Omental fat pad (tissue), 4 donors: ENCODE data around the gene UBE2Q2. TPM values are rescaled to one million over a fixed set of nuclear protein-coding genes. Genes with fewer than 3 reads are reported as not detected.

ENCODE experiments used
- ATAC-seq: fragments of 150-250 bp; one replicate; pipeline ENCODE4 v1.9.1; 2016; ENCODE audit warnings: mild to moderate bottlenecking, moderate library complexity; ENCODE audit not compliant: low FRiP score
- DNase-seq: peaks from one replicate; pipeline ENCODE4 v3.0.0-alpha.2; 2019; ENCODE audit warnings: low spot score
- CTCF ChIP-seq, 3 donors: fragments of 450-650 bp; IDR thresholded peaks; one replicate each; pipeline ENCODE4 v1.5.1; 2016 to 2017; ENCODE audit warnings: antibody characterized with exemption in 3 of 3, mild to moderate bottlenecking in 3 of 3, moderate library complexity in 2 of 3
- total RNA-seq, 4 donors: library from RNA; depleted of rRNA; stranded (reverse); fragments of >200 nt; gene quantifications; one replicate each; pipeline ENCODE4 v1.1.0, GENCODE V29; 2016

Gene UBE2Q2
- total RNA-seq, 4 donors from 2014 or later, result 27.8 to 54.1 (median 47.2) TPM

DNA sequence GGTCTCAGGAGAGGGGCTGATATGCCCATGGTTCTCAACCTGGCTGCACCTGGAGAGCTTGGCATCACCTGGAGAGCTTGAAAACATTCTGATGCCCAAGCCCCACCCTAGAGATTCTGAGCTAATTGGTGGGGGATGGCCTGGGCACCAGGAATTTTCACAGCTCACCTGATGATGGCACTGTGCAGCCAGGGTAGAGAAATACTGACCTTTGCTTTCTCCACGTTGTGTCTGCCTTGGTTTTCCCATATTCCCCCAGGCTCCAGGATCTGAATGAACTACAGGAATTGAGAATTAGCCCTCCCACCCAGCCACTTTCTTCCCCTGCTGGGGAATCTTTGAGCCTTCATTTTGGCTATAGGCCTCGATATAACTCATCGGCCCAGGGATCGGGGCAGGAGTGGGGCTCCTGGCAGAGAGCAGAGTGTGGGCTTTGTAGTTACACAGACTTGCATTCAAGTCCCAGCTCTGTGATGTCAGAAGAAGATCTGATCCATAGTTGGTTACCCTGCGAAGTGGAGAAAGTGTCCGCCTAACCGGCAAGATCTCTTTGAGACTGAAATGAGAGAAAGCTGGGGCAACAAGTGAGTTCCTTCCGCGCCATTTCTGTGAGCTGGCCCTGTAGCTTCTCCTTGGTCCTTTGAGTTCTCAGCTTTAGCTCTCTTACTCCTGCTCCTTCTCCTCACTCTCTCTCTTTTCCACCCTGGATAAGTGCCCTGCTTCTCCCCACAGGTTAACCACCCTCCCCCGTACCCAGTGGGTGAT, 33.1 kb upstream of the UBE2Q2 start:
- ATAC-seq, result no peak
- TF ChIP-seq CTCF (IDR thresholded peaks at IDR 0.05), result no peak
- no peak for DNase-seq

GRCh38 chr15:75810874-75811498, 32.3 kb upstream of the UBE2Q2 start:
- no peak for TF ChIP-seq CTCF (IDR thresholded peaks at IDR 0.05)
- ATAC-seq, result no peak
- DNase-seq, result no peak

- ATAC-seq, result no peak
- no peak for TF ChIP-seq CTCF (IDR thresholded peaks at IDR 0.05)
- no peak for DNase-seq
These were observed 31.6 kb upstream of the UBE2Q2 start for GRCh38 chr15:75811626-75812025.

DNA sequence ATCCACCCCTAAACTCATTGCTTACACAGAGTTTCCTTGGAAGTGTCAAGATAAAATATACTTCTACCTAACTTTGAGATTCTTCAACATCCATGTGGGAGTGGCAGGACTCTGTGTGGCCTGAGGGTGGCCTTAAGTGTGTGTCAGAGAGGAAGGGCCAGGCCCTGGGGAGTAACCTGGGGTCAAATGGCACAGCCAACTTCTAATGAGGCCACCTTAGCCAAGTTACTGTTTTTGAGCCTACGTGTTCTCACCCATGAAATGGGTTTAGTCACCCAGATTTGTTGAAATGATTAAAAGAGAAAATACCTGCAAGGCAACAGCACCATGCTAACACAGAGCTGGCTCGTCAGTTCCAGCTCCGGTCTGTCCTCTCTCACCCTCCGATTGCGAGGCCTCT, 28.5 kb upstream of the UBE2Q2 start:
- no peak for ATAC-seq
- DNase-seq, result no peak
- TF ChIP-seq CTCF (IDR thresholded peaks at IDR 0.05), result no peak

GRCh38 chr15:75815811-75816719, 27.2 kb upstream of the UBE2Q2 start:
- ATAC-seq (no peak), DNase-seq (no peak)
- TF ChIP-seq CTCF (IDR thresholded peaks at IDR 0.05), result no peak

DNA sequence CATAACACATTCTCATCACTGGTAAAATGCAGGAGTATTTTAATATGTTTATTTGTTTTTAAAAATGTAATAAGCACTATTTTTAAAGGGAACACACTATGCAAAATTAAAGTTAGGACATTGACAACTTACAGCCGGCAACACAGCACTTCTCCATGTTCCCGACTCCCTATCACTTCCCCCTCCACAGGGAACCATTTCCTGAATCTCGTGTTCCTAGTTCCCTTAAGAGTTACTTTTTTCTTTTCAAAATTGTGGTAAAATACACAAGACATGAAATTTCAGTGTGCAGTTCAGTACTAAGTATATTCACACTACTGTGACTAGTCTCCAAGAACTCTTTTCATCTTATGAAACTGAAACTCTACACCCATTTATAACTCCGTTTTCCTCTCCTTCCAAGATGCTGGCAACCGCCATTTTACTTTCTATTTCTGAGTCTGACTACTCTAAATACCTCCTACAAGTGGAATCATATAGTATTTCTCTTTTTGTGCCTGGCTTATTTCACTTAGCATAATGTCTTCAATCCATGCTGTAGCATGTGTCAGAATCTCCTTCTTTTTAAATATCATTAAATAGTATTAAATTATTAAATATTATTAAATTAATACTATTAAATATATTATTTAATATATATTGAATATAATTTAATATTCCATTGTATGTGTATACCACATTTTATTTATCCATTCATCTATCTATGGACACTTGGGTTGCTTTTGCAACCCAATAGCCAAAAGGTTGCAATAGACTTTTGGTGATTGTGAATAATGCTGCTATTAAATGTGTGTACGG, 25.9 kb upstream of the UBE2Q2 start:
- ATAC-seq, result no peak
- no peak for TF ChIP-seq CTCF (IDR thresholded peaks at IDR 0.05)
- DNase-seq, result no peak
